NCI-H345 (cell line): ENCODE results near the gene CITED1.
"Not testable (repeated sequence)": the region's sequence is repeated elsewhere in the genome, so short reads cannot be mapped to it uniquely, and the experiment has no call there.

Source experiments
- DNase-seq: peaks from one replicate; lab custom pipeline; 2025; lab: John Stamatoyannopoulos, UW

The CITED1 gene, protein sequence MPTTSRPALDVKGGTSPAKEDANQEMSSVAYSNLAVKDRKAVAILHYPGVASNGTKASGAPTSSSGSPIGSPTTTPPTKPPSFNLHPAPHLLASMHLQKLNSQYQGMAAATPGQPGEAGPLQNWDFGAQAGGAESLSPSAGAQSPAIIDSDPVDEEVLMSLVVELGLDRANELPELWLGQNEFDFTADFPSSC

DNA sequence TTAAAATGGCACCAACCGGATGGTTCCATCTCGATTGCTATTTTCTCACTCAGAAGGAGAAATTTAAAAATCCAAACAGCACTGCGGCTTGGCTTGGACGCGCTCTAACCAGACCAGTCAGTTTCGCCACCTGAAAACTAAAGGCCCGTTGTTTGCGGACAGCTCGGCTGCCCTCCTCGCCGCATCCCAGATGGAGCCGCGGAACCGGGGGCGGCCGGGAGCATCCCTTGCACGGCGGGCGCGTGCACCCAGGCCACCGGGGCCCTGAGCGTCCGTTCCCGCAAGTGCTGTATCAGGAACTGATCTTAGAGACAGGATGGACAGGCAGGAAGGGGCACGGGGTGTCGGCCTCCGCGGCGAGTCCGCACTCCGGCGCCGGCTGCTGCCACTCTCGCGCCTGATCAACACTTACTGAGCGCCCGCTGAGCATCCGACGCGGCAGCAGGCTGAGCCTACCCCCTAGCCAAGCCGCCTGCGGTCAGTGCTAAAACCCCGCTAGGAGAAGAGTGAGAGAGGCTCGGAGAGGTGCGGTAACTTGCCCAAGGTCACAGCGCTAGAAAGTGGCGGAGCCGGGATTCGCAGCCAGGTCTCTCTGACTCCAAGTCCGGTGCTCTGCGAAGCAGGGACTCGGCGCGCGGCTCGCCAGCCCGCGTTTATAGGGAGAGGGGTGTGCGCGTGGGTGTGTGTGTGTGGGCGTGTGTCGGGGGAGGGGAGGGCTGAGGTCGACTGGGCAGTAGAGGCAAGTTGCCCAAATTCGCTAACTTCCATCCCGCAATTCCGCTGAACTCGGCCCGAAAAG, at the start of gene CITED1:
TSS of gene CITED1 (minus strand) at position 629 of the 799 bp plus-strand sequence. CDS start 3,045 bp downstream, outside the sequence.
- no peak for DNase-seq

- DNase-seq = no peak
Observed at GRCh38 chrX:72352786-72353185, 47.1 kb upstream of the CITED1 start.

GRCh38 chrX:72351606-72352334, 46.1 kb upstream of the CITED1 start:
- no peak for DNase-seq

- no peak for DNase-seq
Observed at GRCh38 chrX:72349190-72349589, 43.5 kb upstream of the CITED1 start.

DNA sequence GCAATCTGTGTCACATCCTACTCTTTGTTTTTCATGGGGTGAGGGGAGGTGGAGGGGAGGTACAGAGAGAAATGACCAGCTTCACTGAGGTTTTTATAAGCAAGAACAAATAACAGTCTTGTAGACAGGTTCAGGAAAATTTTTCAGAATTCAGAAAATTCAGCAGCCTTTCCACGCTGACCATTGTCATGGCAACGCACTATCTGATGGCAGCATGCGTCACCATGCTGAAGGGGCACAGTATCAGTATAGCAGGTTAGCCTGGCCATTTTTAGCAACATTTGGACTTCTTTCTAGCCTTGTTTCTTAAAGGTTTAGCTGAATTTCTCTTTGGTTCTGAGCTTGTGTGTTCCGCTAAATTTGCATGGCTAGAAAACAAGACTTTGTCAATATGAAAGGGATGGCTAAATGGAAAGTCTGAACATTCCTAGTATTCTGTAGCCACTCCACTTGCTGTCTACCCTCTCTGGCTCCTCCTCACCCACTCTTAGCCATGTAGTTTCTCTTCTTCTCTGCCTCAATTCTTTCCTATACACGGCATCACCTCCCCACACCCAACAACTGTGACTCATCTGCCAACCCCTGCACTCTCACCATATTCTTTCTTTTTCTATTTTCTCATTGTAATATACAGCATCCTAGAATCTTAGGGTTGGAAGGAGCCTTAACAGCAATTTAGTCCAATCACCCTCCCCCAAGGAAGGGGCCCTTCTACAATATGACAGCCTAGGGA, 42.7 kb upstream of the CITED1 start:
- no peak for DNase-seq

GRCh38 chrX:72347366-72347765, 41.7 kb upstream of the CITED1 start:
- no peak for DNase-seq

- no peak for DNase-seq
Observed at GRCh38 chrX:72346302-72346949, 40.7 kb upstream of the CITED1 start.

DNA sequence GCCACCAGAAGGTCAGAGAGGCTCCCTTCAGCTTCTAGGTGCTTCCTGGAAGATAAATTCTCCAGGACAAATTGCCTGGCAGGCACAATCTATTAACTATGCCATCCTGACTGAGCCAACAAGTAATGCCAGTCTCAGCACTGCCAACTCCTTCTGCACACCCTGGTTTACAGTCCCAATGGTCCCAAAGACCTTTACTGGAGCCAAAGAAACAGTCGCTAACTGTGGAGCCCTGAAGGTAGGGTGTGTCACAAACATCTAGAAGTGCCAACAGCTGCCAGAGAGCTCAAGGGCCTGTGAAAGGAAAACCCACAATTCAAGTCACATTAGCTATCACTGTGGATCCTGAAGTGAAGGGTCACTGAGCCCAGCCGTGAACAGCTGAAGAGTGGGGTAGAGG, 34.9 kb upstream of the CITED1 start:
- DNase-seq = no peak

- DNase-seq = no peak
Observed at GRCh38 chrX:72340041-72340440, 34.3 kb upstream of the CITED1 start.

- DNase-seq = no peak
Observed at GRCh38 chrX:72330131-72330530, 24.4 kb upstream of the CITED1 start.

- no peak for DNase-seq
Observed at GRCh38 chrX:72326605-72327300, 21.0 kb upstream of the CITED1 start.

DNA sequence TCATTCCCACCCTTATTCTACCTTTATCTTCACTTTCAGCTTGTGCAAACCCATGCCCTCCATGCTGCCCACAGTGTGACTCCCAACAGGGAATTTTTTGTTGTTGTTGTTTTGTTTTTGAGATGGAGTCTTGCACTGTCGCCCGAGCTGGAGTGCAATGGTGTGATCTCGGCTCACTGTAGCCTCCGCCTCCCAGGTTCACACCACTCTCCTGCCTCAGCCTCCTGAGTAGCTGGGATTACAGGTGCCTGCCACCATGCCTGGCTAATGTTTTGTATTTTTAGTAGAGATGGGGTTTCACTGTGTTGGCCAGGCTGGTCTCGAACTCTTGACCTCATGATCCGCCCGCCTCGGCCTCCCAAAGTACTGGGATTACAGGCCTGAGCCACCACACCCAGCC, 13.9 kb upstream of the CITED1 start:
- DNase-seq = not testable (repeated sequence)

DNA sequence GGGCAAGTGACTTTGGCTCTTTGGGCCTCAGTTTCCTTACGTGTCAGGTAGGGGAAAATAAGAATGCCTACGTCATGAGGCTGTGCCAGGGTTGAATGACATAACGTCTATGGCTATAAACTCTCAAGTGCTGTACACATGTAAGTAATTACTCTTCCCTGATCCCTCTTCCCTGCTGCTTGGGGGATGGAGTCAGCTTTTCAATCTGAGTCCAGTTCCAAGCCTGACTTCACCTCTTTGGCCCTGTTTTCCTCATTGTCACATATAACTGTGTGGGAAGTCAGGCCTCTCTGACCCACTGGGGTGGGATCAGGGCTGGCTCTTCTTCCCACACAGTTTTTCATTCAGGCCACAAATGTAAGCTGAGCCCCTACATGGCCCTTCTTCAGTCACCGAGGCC, 11.4 kb upstream of the CITED1 start:
- no peak for DNase-seq

- no peak for DNase-seq
Observed at GRCh38 chrX:72316408-72317110, 10.8 kb upstream of the CITED1 start.

DNA sequence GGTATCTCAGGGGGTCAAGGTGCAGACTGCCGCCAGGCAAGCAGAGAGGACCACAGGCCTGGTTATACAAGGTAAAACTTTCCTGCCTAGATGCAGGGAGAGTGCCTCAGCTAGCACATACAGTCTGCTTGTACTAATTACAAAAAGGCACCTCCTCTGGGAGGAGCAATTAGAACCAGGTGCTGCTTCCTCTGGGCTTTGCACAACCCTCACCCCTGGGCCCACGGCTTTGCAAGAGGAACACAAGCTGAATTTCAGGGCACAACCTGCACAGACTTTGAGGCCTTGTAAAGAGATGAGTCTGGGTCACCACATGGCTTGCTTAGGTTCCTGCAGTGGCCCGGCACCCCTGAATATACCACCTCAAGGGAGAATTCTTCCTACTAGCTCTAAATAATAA, 9.2 kb upstream of the CITED1 start:
- DNase-seq = no peak

- no peak for DNase-seq
Observed at GRCh38 chrX:72313707-72314641, 8.3 kb upstream of the CITED1 start.

GRCh38 chrX:72312311-72312940, 6.7 kb upstream of the CITED1 start:
- DNase-seq = no peak

GRCh38 chrX:72309297-72310071, 3.8 kb upstream of the CITED1 start:
- DNase-seq = no peak
